Esophagus muscularis mucosa (tissue), 3 donors: ENCODE results near the gene MBTD1.

Experiments used
- CTCF ChIP-seq, 3 experiments: fragments of 200-600 bp in 2 of 3; fragments of 450-650 bp in 1 of 3; sonication (generic) in 2 of 3; IDR thresholded peaks; one replicate each; pipeline ENCODE4 v1.5.1; 2017 to 2019; ENCODE audit warnings: antibody characterized with exemption in 3 of 3, mild to moderate bottlenecking in 2 of 3, moderate library complexity in 1 of 3
- POLR2A ChIP-seq: fragments of 450-650 bp; IDR thresholded peaks from one replicate; pipeline ENCODE4 v1.6.1; 2017; ENCODE audit warnings: antibody characterized with exemption, moderate library complexity, mild to moderate bottlenecking, low read depth
- POLR2AphosphoS5 ChIP-seq, 2 donors: sonication (generic); formaldehyde crosslinking; IDR thresholded peaks; one replicate each; pipeline ENCODE4 v1.6.1; 2017; ENCODE audit warnings: antibody characterized with exemption in 2 of 2

DNA sequence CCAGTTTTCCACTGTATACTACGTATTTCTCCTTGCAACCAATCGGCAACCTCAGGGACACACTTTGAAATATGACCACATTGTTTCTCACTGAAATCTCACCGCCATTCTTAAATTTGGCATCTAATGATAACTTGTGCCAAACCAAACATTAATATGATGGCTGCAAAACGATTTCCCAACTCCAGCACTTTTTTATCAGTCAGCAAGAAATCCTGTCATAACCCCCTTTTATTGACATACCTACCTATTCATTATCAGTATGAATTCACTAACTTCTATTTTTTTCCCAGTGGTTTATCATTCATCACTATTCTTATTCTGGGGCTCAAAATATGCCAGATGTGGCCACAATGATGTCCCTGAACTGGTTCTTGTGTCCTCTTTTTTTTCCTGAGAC, 15.8 kb downstream of the MBTD1 start:
- TF ChIP-seq CTCF (IDR thresholded peaks at IDR 0.05) (no peak), POLR2AphosphoS5 (IDR thresholded peaks at IDR 0.05) (no peak), POLR2A (no peak)
